GM12878 (cell line): ENCODE data around the gene LSM12.

Experiments used
- BHLHE40 ChIP-seq, 2 experiments: fragments of 450-650 bp in 1 of 2; IDR thresholded peaks; 2 replicates each; pipeline ENCODE4 v1.6.1; 2011 to 2017; ENCODE audit warnings: low read depth in 2 of 2, borderline replicate concordance in 1 of 2, improper control_type of control experiment in 1 of 2, low read length in 1 of 2, mild to moderate bottlenecking in 1 of 2
- CBFB ChIP-seq: IDR thresholded peaks from 2 replicates; pipeline ENCODE4 v1.6.1; 2016; ENCODE audit warnings: antibody characterized with exemption, low read depth
- CBX3 ChIP-seq: fragments of 200-600 bp; sonication (generic); IDR thresholded peaks from 2 replicates; pipeline ENCODE4 v1.6.1; 2016; ENCODE audit warnings: low read depth, borderline replicate concordance
- EP300 ChIP-seq, 2 experiments: fragments of 150-350 bp in 1 of 2; IDR thresholded peaks; 2 replicates each; pipeline ENCODE4 v1.6.1; 2011 to 2012; ENCODE audit warnings: low read depth in 2 of 2, low read length in 2 of 2, borderline replicate concordance in 1 of 2, improper control_type of control experiment in 1 of 2, inconsistent platforms in 1 of 2; ENCODE audit not compliant: control insufficient read depth in 1 of 2
- NR2C1 ChIP-seq: fragments of 450-650 bp; IDR thresholded peaks from 2 replicates; pipeline ENCODE4 v1.6.1; 2017; ENCODE audit warnings: antibody characterized with exemption, mild to moderate bottlenecking, moderate library complexity
- POLR2A ChIP-seq: IDR thresholded peaks from 2 replicates; pipeline ENCODE4 v1.6.1; 2011; ENCODE audit warnings: low read depth, mild to moderate bottlenecking, low read length
- RAD21 ChIP-seq: IDR thresholded peaks from 2 replicates; pipeline ENCODE4 v1.6.1; 2011; ENCODE audit warnings: mild to moderate bottlenecking, low read depth, low read length, moderate library complexity; ENCODE audit not compliant: insufficient read depth
- SIX5 ChIP-seq: IDR thresholded peaks from 2 replicates; pipeline ENCODE4 v1.6.1; 2011; ENCODE audit warnings: mild to moderate bottlenecking, low read depth, low read length, moderate library complexity; ENCODE audit not compliant: severe bottlenecking
- SMC3 ChIP-seq: IDR thresholded peaks from 2 replicates; pipeline ENCODE4 v1.6.1; 2011; ENCODE audit warnings: low read length, improper control_type of control experiment, borderline replicate concordance

DNA sequence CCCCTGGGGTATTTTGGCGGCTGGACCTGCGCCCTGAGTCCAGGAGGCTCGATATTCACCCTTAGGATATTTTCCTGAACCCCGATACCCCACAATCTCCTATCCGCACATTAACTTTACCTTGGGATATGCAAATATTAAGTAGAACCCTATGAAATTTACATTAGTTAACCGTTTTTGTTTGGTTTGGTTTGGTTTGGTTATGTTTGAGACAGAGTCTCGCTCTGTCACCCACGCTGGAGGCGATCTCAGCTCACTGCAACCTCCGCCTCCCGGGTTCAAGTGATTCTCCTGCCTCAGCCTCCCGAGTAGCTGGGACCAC, 71.4 kb downstream of the LSM12 start:
- TF ChIP-seq SIX5: no peak
- no peak for TF ChIP-seq POLR2A
- no peak for TF ChIP-seq CBX3
- TF ChIP-seq BHLHE40 (IDR thresholded peaks at IDR 0.05; ENCODE audit: borderline replicate concordance in 1 of 2, low read depth in 2 of 2, low read length in 1 of 2): no peak
- no peak for TF ChIP-seq SMC3
- no peak for TF ChIP-seq EP300 (IDR thresholded peaks at IDR 0.05; ENCODE audit: borderline replicate concordance in 1 of 2, control insufficient read depth in 1 of 2, low read depth in 2 of 2, low read length in 2 of 2)
- TF ChIP-seq NR2C1: no peak
- TF ChIP-seq RAD21: no peak
- no peak for TF ChIP-seq CBFB
